Neural progenitor cell (in vitro differentiated cells): ENCODE data around the gene POLN. TPM values are rescaled to one million over a fixed set of nuclear protein-coding genes. Genes with fewer than 3 reads are reported as not detected.

Experiments used
- DNase-seq: peaks from one replicate; pipeline ENCODE4 v3.0.0-alpha.2; 2016; ENCODE audit warnings: low spot score
- H2AFZ ChIP-seq: fragments of 200-600 bp; sonication (generic); replicated peaks from 2 replicates; pipeline ENCODE4 v1.6.1; 2016; ENCODE audit warnings: antibody characterized with exemption
- H3F3A ChIP-seq: fragments of 200-600 bp; sonication (generic); 2 replicates; pipeline ENCODE4 v1.6.1; 2016; ENCODE audit warnings: antibody characterized with exemption, low read depth
- H3K27ac ChIP-seq: fragments of 200-600 bp; sonication (generic); 2 replicates; pipeline ENCODE4 v1.5.1; 2016; ENCODE audit warnings: mild to moderate bottlenecking
- H3K27me3 ChIP-seq: fragments of 200-600 bp; sonication (generic); 2 replicates; pipeline ENCODE4 v1.6.1; 2016; ENCODE audit warnings: mild to moderate bottlenecking, moderate library complexity
- H3K36me3 ChIP-seq: fragments of 200-600 bp; sonication (generic); 2 replicates; pipeline ENCODE4 v1.5.1; 2016
- H3K4me1 ChIP-seq: fragments of 200-600 bp; sonication (generic); 2 replicates; pipeline ENCODE4 v1.6.1; 2016; ENCODE audit warnings: mixed run types
- H3K4me2 ChIP-seq: fragments of 200-600 bp; sonication (generic); 2 replicates; pipeline ENCODE4 v1.6.1; 2016
- H3K4me3 ChIP-seq: fragments of 200-600 bp; sonication (generic); 2 replicates; pipeline ENCODE4 v1.5.1; 2016
- H3K79me2 ChIP-seq: fragments of 200-600 bp; sonication (generic); 2 replicates; pipeline ENCODE4 v1.6.1; 2016; ENCODE audit warnings: low read depth
- H3K9ac ChIP-seq: fragments of 200-600 bp; sonication (generic); 2 replicates; pipeline ENCODE4 v1.6.1; 2016
- H3K9me3 ChIP-seq: fragments of 200-600 bp; sonication (generic); 2 replicates; pipeline ENCODE4 v1.5.1; 2016; ENCODE audit warnings: low read depth
- H4K20me1 ChIP-seq: fragments of 200-600 bp; sonication (generic); 2 replicates; pipeline ENCODE4 v1.6.1; 2016; ENCODE audit warnings: low read depth
- H3K27ac Mint-ChIP-seq: 3 replicates; pipeline ENCODE4 v1.8.0; 2021; ENCODE audit warnings: mixed read lengths
- H3K27me3 Mint-ChIP-seq: 2 replicates; pipeline ENCODE4 v1.8.0; 2022; ENCODE audit warnings: low read depth, mild to moderate bottlenecking, inconsistent platforms, moderate library complexity, mixed read lengths; ENCODE audit not compliant: insufficient read depth
- H3K36me3 Mint-ChIP-seq: 3 replicates; pipeline ENCODE4 v1.8.0; 2021; ENCODE audit warnings: mixed read lengths
- H3K4me1 Mint-ChIP-seq: 3 replicates; pipeline ENCODE4 v1.8.0; 2021; ENCODE audit warnings: mixed read lengths
- H3K4me3 Mint-ChIP-seq: 3 replicates; pipeline ENCODE4 v1.8.0; 2021; ENCODE audit warnings: mild to moderate bottlenecking, moderate library complexity, mixed read lengths
- H3K9me3 Mint-ChIP-seq: 3 replicates; pipeline ENCODE4 v1.8.0; 2020; ENCODE audit warnings: mixed read lengths
- EZH2 ChIP-seq: fragments of 200-600 bp; sonication (generic); IDR thresholded peaks from 2 replicates; pipeline ENCODE4 v1.6.1; 2017; ENCODE audit warnings: antibody characterized with exemption, mild to moderate bottlenecking, moderate library complexity
- EZH2phosphoT487 ChIP-seq: fragments of 200-600 bp; sonication (generic); IDR thresholded peaks from 2 replicates; pipeline ENCODE4 v1.6.1; 2017; ENCODE audit warnings: antibody characterized with exemption
- total RNA-seq: library from RNA; depleted of rRNA; stranded (reverse); fragments of >200 nt; gene quantifications from 2 replicates; pipeline ENCODE4 v1.2.3, GENCODE V29; 2015; ENCODE audit warnings: low replicate concordance
- TF ChIP-seq, protein P1 (sequence below): fragments of 200-600 bp; sonication (generic); IDR thresholded peaks from 2 replicates; pipeline ENCODE4 v1.5.1; 2017; ENCODE audit warnings: antibody characterized with exemption, mild to moderate bottlenecking

POLN gene
- total RNA-seq, 1 donor from 2014 or later, result 1.7 TPM

DNA sequence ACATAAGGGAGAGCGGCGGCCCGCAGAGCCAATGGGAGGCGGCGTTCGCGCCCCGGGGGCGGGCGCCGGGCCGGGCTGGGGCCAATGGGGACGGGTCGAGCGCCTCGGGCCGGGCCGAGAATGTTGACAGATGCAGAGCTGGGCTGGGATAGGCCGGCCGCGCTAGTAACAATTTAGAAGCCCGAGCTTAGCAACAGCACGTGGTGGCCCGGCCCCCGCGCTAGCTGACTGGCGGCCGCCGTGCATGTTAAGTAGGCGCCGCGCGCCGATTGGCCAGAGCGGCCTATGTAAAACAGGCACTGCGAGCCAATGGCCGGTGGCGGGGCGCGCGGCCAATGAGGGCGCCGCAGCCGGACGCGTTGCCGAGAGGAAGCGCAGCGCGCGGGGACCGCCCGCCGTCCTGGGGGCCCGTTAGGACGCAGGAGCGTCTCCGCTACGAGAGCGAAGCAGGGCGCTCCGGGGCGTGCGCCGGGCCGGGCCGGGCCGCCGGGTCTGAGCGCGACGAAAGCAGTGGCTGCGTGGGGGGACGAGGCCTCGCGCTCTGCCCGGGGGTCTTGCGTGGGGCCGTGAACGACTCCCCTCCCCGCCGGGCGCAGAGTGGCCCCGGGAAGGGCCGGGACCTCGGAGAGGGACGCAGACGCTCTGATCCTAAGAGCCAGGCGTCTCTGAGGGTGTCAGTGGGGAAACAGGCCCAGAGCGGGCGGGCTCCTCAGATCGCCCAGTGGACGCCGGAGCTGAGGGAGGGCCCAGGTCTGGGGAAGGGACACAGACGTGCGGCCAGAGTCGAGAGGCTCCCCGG lies 20.4 kb upstream of the POLN start:
- Histone ChIP-seq H3K79me2 (peaks cover 21% of the 10 kb centered on the region), H3K4me2 (peak overlapping the region; percentile 96), H3K27me3 (no peaks in the 10 kb centered on the region), H2AFZ (peak overlapping the region; percentile 71), H3K4me3 (peak overlapping the region; percentile 72), H4K20me1 (peaks cover 39% of the 10 kb centered on the region), H3K9me3 (no peaks in the 10 kb centered on the region), H3F3A (peaks cover 20% of the 10 kb centered on the region), H3K9ac (peak overlapping the region; percentile 55), H3K27ac (peak overlapping the region; percentile 93), H3K36me3 (no peaks in the 10 kb centered on the region), H3K4me1 (peaks cover 26% of the 10 kb centered on the region)
- H3K27ac Mint-ChIP-seq, result no peak overlapping the region
- peaks cover 15% of the 10 kb centered on the region for H3K4me1 Mint-ChIP-seq
- peaks cover 8% of the 10 kb centered on the region for H3K27me3 Mint-ChIP-seq
- peak; percentile 100 for DNase-seq
- H3K9me3 Mint-ChIP-seq, result no peaks in the 10 kb centered on the region
- peak overlapping the region; percentile 82 for H3K4me3 Mint-ChIP-seq
- no peaks in the 10 kb centered on the region for H3K36me3 Mint-ChIP-seq
- TF ChIP-seq EZH2 (no peak), EZH2phosphoT487 (no peak)
- TF ChIP-seq, protein P1, sequence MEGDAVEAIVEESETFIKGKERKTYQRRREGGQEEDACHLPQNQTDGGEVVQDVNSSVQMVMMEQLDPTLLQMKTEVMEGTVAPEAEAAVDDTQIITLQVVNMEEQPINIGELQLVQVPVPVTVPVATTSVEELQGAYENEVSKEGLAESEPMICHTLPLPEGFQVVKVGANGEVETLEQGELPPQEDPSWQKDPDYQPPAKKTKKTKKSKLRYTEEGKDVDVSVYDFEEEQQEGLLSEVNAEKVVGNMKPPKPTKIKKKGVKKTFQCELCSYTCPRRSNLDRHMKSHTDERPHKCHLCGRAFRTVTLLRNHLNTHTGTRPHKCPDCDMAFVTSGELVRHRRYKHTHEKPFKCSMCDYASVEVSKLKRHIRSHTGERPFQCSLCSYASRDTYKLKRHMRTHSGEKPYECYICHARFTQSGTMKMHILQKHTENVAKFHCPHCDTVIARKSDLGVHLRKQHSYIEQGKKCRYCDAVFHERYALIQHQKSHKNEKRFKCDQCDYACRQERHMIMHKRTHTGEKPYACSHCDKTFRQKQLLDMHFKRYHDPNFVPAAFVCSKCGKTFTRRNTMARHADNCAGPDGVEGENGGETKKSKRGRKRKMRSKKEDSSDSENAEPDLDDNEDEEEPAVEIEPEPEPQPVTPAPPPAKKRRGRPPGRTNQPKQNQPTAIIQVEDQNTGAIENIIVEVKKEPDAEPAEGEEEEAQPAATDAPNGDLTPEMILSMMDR, result no peak

DNA sequence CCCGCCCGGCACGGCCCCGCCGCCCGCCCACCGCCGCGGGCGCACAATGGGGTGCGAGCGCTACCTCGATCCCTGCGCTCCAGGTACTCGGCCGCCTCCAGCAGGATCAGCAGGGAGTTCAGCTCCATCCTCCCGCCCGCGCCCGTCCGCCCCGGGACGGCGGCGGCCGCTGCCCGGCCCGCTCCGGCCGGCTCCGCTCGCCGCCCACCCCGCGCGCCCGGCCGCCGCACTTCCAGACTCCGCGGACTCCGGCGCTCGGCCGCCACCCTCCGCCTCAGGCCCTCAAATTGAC lies 19.9 kb upstream of the POLN start, which contains the start of gene MXD4:
Gene MXD4, minus strand, starts transcription at position 257 of the 292 bp plus-strand sequence. Its CDS starts 129 bp downstream, at position 128.
- Histone ChIP-seq H3K9me3 (no peaks in the 10 kb centered on the region), H3K4me1 (peaks cover 26% of the 10 kb centered on the region), H3K27ac (peak within 1 kb of the TSS; percentile 93), H3K4me2 (peak within 1 kb of the TSS; percentile 97), H3K79me2 (peaks cover 21% of the 10 kb centered on the region), H3K27me3 (no peaks in the 10 kb centered on the region), H4K20me1 (peaks cover 44% of the 10 kb centered on the region), H3K36me3 (no peaks in the 10 kb centered on the region), H3K9ac (peak within 1 kb of the TSS; percentile 59), H3F3A (peaks cover 20% of the 10 kb centered on the region), H3K4me3 (peak within 1 kb of the TSS; percentile 93), H2AFZ (peak within 1 kb of the TSS; percentile 71)
- peak within 1 kb of the TSS; percentile 82 for H3K4me3 Mint-ChIP-seq
- no peak for DNase-seq
- no peaks in the 10 kb centered on the region for H3K9me3 Mint-ChIP-seq
- no peak within 1 kb of the TSS for H3K27ac Mint-ChIP-seq
- no peaks in the 10 kb centered on the region for H3K36me3 Mint-ChIP-seq
- H3K4me1 Mint-ChIP-seq, result peaks cover 15% of the 10 kb centered on the region
- peaks cover 8% of the 10 kb centered on the region for H3K27me3 Mint-ChIP-seq
- TF ChIP-seq, protein P1, result no peak
- no peak for TF ChIP-seq EZH2phosphoT487
- TF ChIP-seq EZH2, result no peak

DNA sequence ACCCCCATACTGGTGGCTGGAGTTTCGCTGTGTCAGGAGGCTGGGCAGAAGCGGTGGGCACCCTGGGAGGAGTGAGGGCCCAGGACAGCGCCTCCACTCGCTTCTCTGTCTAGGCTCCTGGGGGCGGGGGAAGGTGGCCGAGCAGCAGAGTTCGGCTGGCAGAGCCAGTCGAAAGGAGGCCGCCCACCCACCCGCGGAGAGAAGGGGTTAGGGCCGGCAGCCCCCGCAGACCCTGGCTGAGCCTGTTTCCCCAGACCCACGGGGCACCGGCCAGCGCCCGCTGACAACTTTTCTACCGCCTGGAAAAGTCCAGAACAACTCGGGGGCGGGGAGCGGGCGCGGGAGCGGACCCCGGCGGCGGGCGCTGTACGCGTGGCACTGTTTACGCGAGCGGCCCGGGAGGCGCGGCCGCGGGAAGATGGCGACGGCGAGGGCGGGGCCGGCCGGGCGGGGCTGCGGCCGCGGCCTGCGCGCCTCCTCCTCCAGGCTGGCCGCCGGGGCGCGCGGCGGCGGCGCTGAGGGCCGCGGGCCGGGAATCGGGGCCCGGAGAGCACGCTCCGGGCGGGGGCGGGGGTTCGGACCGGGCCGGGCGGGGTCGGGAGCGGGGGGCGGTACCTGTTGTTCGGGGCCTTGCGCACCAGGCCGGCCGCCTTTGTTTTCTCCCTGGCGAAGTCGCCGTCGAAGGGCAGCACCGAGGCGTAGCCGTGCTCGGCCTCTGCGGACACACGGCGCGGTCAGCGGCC lies 19.4 kb upstream of the POLN start:
- H4K20me1 ChIP-seq, result peaks cover 49% of the 10 kb centered on the region
- Mint-ChIP-seq H3K4me3 (peak overlapping the region; percentile 82), H3K27ac (no peak overlapping the region), H3K9me3 (no peaks in the 10 kb centered on the region), H3K36me3 (no peaks in the 10 kb centered on the region), H3K27me3 (peaks cover 8% of the 10 kb centered on the region), H3K4me1 (peaks cover 15% of the 10 kb centered on the region)
- H2AFZ ChIP-seq, result no peak overlapping the region
- no peak for TF ChIP-seq EZH2
- TF ChIP-seq EZH2phosphoT487, result no peak
- TF ChIP-seq, protein P1, result no peak
- no peaks in the 10 kb centered on the region for H3K9me3 ChIP-seq
- no peaks in the 10 kb centered on the region for H3K36me3 ChIP-seq
- peak overlapping the region; percentile 80 for H3K27ac ChIP-seq
- H3K4me2 ChIP-seq, result peak overlapping the region; percentile 97
- H3K9ac ChIP-seq, result peak overlapping the region; percentile 59
- DNase-seq, result peak; percentile 74
- peaks cover 20% of the 10 kb centered on the region for H3F3A ChIP-seq
- H3K27me3 ChIP-seq, result no peaks in the 10 kb centered on the region
- H3K4me3 ChIP-seq, result peak overlapping the region; percentile 93
- peaks cover 26% of the 10 kb centered on the region for H3K4me1 ChIP-seq
- H3K79me2 ChIP-seq, result peaks cover 21% of the 10 kb centered on the region
